GM23338 (cell line): ENCODE results near the gene TIPIN. TPM values are rescaled to one million over a fixed set of nuclear protein-coding genes. Genes with fewer than 3 reads are reported as not detected.
"Not testable (repeated sequence)": the region's sequence is repeated elsewhere in the genome, so short reads cannot be mapped to it uniquely, and the experiment has no call there.

Experiments used
- ATAC-seq: fragments of 200-7000 bp; cut with Tn5 transposase; 3 replicates; pipeline ENCODE4 v1.9.1; 2020
- DNase-seq: peaks from one replicate; pipeline ENCODE4 v3.0.0-alpha.2; 2015; ENCODE audit warnings: low spot score
- H2AFZ ChIP-seq: fragments of 200-600 bp; sonication (generic); 2 replicates; pipeline ENCODE4 v1.8.0; 2016; ENCODE audit warnings: antibody characterized with exemption, mild to moderate bottlenecking, moderate library complexity
- H3F3A ChIP-seq: fragments of 200-600 bp; sonication (generic); replicated peaks from 2 replicates; pipeline ENCODE4 v1.8.0; 2017; ENCODE audit warnings: antibody characterized with exemption, mixed run types, low read depth
- H3K27ac ChIP-seq: fragments of 200-600 bp; sonication (generic); 2 replicates; pipeline ENCODE4 v1.6.1; 2016; ENCODE audit warnings: low read depth
- H3K27me3 ChIP-seq: fragments of 200-600 bp; sonication (generic); 2 replicates; pipeline ENCODE4 v1.8.0; 2016; ENCODE audit warnings: mild to moderate bottlenecking, mixed run types, moderate library complexity; ENCODE audit not compliant: insufficient read depth
- H3K36me3 ChIP-seq: fragments of 200-600 bp; sonication (generic); 2 replicates; pipeline ENCODE4 v1.8.0; 2016; ENCODE audit warnings: mild to moderate bottlenecking; ENCODE audit not compliant: insufficient read depth
- H3K4me1 ChIP-seq: fragments of 200-600 bp; sonication (generic); 2 replicates; pipeline ENCODE4 v1.8.0; 2016; ENCODE audit warnings: mild to moderate bottlenecking, moderate library complexity; ENCODE audit not compliant: insufficient read depth
- H3K4me2 ChIP-seq: fragments of 200-600 bp; sonication (generic); 2 replicates; pipeline ENCODE4 v1.7.1; 2017; ENCODE audit warnings: mixed run types
- H3K4me3 ChIP-seq: fragments of 200-600 bp; sonication (generic); 2 replicates; pipeline ENCODE4 v1.6.1; 2016; ENCODE audit warnings: mixed run types
- H3K79me2 ChIP-seq: fragments of 200-600 bp; sonication (generic); replicated peaks from 2 replicates; pipeline ENCODE4 v1.8.0; 2017; ENCODE audit warnings: mild to moderate bottlenecking; ENCODE audit not compliant: insufficient read depth
- H3K9me2 ChIP-seq: fragments of 200-600 bp; sonication (generic); 2 replicates; pipeline ENCODE4 v1.8.0; 2017; ENCODE audit not compliant: insufficient read depth
- H4K20me1 ChIP-seq: fragments of 200-600 bp; sonication (generic); replicated peaks from 2 replicates; pipeline ENCODE4 v1.8.0; 2017; ENCODE audit warnings: mild to moderate bottlenecking; ENCODE audit not compliant: insufficient read depth
- H3K27ac Mint-ChIP-seq: 2 replicates; pipeline ENCODE4 v1.8.0; 2020; ENCODE audit warnings: inconsistent platforms, mild to moderate bottlenecking, moderate library complexity, mixed read lengths
- H3K27me3 Mint-ChIP-seq: 3 replicates; pipeline ENCODE4 v1.8.0; 2022; ENCODE audit warnings: low read depth, mild to moderate bottlenecking, moderate library complexity, mixed read lengths, inconsistent platforms; ENCODE audit not compliant: insufficient read depth, poor library complexity
- H3K36me3 Mint-ChIP-seq: 3 replicates; pipeline ENCODE4 v1.8.0; 2021; ENCODE audit warnings: low read depth, mild to moderate bottlenecking, inconsistent platforms, moderate library complexity, mixed read lengths
- H3K4me1 Mint-ChIP-seq: 3 replicates; pipeline ENCODE4 v1.8.0; 2020; ENCODE audit warnings: mild to moderate bottlenecking, inconsistent platforms, mixed read lengths
- H3K4me3 Mint-ChIP-seq: 3 replicates; pipeline ENCODE4 v1.8.0; 2021; ENCODE audit warnings: moderate library complexity, mild to moderate bottlenecking, inconsistent platforms, mixed read lengths
- H3K9me3 Mint-ChIP-seq: 3 replicates; pipeline ENCODE4 v1.8.0; 2020; ENCODE audit warnings: moderate library complexity, mild to moderate bottlenecking, inconsistent platforms, mixed read lengths
- CREB1 ChIP-seq: fragments of 250-450 bp; sonication (Bioruptor Pico); IDR thresholded peaks from 2 replicates; pipeline ENCODE4 v1.5.0; 2020; ENCODE audit warnings: low read depth, mild to moderate bottlenecking, moderate library complexity
- EZH2 ChIP-seq: fragments of 200-600 bp; sonication (generic); IDR thresholded peaks from one replicate; pipeline ENCODE4 v1.8.0; 2017; ENCODE audit warnings: antibody characterized with exemption, mild to moderate bottlenecking, low read depth; ENCODE audit not compliant: unreplicated experiment
- EZH2phosphoT487 ChIP-seq: fragments of 200-600 bp; sonication (generic); IDR thresholded peaks from one replicate; pipeline ENCODE4 v1.8.1; 2018; ENCODE audit warnings: antibody characterized with exemption; ENCODE audit not compliant: unreplicated experiment
- JUNB ChIP-seq: IDR thresholded peaks from one replicate; pipeline ENCODE4 v1.6.1; 2016; ENCODE audit warnings: antibody characterized with exemption; ENCODE audit not compliant: unreplicated experiment
- NANOG ChIP-seq: IDR thresholded peaks from 2 replicates; pipeline ENCODE4 v1.6.1; 2016; ENCODE audit warnings: antibody characterized with exemption, borderline replicate concordance
- POLR2AphosphoS5 ChIP-seq: IDR thresholded peaks from 2 replicates; pipeline ENCODE4 v1.6.1; 2016; ENCODE audit warnings: antibody characterized with exemption, low read depth
- STAT1 ChIP-seq: IDR thresholded peaks from one replicate; pipeline ENCODE4 v1.6.1; 2016; ENCODE audit warnings: antibody characterized with exemption; ENCODE audit not compliant: unreplicated experiment
- ZNF114 ChIP-seq: fragments of 250-450 bp; sonication (Bioruptor Pico); IDR thresholded peaks from 2 replicates; pipeline ENCODE4 v1.5.0; 2020; ENCODE audit warnings: mild to moderate bottlenecking, moderate library complexity
- ZNF331 ChIP-seq: fragments of 250-450 bp; sonication (Bioruptor Pico); IDR thresholded peaks from 2 replicates; pipeline ENCODE4 v1.5.0; 2020; ENCODE audit warnings: low read depth, mild to moderate bottlenecking, moderate library complexity
- polyA plus RNA-seq: library from polyadenylated mRNA; unstranded; fragments of >200 nt; fragmentation: Nextera tagmentation; extraction: Ambion mirVana; gene quantifications from 2 replicates; pipeline ENCODE4 v1.2.1, GENCODE V29; 2016
- total RNA-seq: library from RNA; depleted of rRNA; stranded (reverse); fragments of >200 nt; shearing (Covaris generic); gene quantifications from 2 replicates; pipeline ENCODE4 v1.2.3, GENCODE V29; 2014
- TF ChIP-seq, protein P1 (sequence below): IDR thresholded peaks from 2 replicates; pipeline ENCODE4 v1.6.1; 2016; ENCODE audit warnings: antibody characterized with exemption
- TF ChIP-seq, protein P2 (sequence below): IDR thresholded peaks from one replicate; pipeline ENCODE4 v1.6.1; 2018; ENCODE audit warnings: antibody characterized with exemption; ENCODE audit not compliant: unreplicated experiment
- TF ChIP-seq, protein P3 (sequence below), 2 experiments: fragments of 200-600 bp in 1 of 2; sonication (generic) in 1 of 2; conservative IDR thresholded peaks; 2 replicates each; pipeline versions ENCODE4 v1.5.1 to v1.6.1; 2016 to 2017; ENCODE audit warnings: antibody characterized with exemption in 2 of 2, low read depth in 2 of 2, mild to moderate bottlenecking in 2 of 2, moderate library complexity in 1 of 2

Gene TIPIN
- total and polyA plus RNA-seq, 2 experiments from 2014 or later = 25.3 to 39.1 TPM

DNA sequence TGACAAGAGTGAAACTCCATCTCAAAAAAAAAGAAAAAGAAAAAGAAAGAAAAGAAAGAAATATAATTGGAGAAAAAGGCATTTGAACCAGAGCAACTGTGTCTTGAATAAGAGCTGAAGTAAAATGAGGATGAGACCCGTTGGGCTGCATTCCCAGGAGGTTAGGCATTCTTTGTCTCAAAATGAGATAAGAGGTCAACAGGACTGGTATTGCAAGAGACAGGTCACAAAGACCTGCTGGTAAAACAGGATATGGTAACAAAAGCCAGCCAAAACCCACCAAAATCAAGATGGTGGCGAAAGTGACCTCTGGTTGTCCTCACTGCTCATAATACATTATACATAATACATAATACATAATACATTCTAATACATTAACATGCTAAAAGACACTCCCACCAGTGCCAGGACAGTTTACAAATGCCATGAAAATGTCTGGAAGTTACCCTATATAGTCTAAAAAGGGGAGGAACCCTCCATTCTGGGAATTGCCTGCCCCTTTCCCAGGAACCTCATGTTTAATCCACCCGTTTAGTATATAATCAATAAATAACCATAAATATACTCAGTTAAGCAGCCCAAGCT lies 8.6 kb upstream of the TIPIN start (continued):
- TF ChIP-seq, protein P1, sequence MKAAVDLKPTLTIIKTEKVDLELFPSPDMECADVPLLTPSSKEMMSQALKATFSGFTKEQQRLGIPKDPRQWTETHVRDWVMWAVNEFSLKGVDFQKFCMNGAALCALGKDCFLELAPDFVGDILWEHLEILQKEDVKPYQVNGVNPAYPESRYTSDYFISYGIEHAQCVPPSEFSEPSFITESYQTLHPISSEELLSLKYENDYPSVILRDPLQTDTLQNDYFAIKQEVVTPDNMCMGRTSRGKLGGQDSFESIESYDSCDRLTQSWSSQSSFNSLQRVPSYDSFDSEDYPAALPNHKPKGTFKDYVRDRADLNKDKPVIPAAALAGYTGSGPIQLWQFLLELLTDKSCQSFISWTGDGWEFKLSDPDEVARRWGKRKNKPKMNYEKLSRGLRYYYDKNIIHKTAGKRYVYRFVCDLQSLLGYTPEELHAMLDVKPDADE = no peak
- no peak for TF ChIP-seq ZNF331 (CRISPR knock-in tag)
- TF ChIP-seq POLR2AphosphoS5 = no peak
- no peak for TF ChIP-seq STAT1
- no peak for TF ChIP-seq CREB1 (CRISPR knock-in tag)
- TF ChIP-seq JUNB = no peak
- TF ChIP-seq, protein P2, sequence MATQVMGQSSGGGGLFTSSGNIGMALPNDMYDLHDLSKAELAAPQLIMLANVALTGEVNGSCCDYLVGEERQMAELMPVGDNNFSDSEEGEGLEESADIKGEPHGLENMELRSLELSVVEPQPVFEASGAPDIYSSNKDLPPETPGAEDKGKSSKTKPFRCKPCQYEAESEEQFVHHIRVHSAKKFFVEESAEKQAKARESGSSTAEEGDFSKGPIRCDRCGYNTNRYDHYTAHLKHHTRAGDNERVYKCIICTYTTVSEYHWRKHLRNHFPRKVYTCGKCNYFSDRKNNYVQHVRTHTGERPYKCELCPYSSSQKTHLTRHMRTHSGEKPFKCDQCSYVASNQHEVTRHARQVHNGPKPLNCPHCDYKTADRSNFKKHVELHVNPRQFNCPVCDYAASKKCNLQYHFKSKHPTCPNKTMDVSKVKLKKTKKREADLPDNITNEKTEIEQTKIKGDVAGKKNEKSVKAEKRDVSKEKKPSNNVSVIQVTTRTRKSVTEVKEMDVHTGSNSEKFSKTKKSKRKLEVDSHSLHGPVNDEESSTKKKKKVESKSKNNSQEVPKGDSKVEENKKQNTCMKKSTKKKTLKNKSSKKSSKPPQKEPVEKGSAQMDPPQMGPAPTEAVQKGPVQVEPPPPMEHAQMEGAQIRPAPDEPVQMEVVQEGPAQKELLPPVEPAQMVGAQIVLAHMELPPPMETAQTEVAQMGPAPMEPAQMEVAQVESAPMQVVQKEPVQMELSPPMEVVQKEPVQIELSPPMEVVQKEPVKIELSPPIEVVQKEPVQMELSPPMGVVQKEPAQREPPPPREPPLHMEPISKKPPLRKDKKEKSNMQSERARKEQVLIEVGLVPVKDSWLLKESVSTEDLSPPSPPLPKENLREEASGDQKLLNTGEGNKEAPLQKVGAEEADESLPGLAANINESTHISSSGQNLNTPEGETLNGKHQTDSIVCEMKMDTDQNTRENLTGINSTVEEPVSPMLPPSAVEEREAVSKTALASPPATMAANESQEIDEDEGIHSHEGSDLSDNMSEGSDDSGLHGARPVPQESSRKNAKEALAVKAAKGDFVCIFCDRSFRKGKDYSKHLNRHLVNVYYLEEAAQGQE = no peak
- TF ChIP-seq, protein P3, sequence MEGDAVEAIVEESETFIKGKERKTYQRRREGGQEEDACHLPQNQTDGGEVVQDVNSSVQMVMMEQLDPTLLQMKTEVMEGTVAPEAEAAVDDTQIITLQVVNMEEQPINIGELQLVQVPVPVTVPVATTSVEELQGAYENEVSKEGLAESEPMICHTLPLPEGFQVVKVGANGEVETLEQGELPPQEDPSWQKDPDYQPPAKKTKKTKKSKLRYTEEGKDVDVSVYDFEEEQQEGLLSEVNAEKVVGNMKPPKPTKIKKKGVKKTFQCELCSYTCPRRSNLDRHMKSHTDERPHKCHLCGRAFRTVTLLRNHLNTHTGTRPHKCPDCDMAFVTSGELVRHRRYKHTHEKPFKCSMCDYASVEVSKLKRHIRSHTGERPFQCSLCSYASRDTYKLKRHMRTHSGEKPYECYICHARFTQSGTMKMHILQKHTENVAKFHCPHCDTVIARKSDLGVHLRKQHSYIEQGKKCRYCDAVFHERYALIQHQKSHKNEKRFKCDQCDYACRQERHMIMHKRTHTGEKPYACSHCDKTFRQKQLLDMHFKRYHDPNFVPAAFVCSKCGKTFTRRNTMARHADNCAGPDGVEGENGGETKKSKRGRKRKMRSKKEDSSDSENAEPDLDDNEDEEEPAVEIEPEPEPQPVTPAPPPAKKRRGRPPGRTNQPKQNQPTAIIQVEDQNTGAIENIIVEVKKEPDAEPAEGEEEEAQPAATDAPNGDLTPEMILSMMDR (conservative IDR thresholded peaks at IDR 0.05; ENCODE audit: low read depth in 2 of 2) = no peak
- TF ChIP-seq NANOG = no peak
- no peak for TF ChIP-seq ZNF114 (CRISPR knock-in tag)
- no peak for TF ChIP-seq EZH2phosphoT487
- TF ChIP-seq EZH2 = no peak

DNA sequence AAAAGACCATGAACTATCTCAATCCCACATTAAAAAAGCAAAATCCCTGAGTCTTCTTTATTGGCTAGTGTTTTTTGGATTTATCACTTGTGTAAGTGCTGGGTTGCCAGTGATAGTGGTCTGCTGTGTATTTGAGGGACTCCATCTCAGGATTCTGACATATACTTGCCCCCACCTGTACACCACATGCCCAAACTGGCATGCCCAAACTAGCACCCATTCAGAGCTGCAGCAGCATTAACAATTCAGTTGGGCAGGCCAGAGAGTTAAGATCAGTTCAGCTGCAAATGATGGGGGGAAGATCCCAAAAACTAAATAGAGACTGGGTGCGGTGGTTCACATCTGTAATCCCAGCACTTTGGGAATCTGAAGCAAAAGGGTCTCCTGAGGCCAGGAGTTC lies 6.3 kb upstream of the TIPIN start:
- H3K4me2 ChIP-seq = no peak overlapping the region
- Mint-ChIP-seq H3K4me3 (no peak overlapping the region), H3K9me3 (no peaks in the 10 kb centered on the region), H3K27me3 (peaks cover 3% of the 10 kb centered on the region), H3K27ac (no peak overlapping the region), H3K4me1 (no peaks in the 10 kb centered on the region), H3K36me3 (no peaks in the 10 kb centered on the region)
- no peaks in the 10 kb centered on the region for H3K79me2 ChIP-seq
- H4K20me1 ChIP-seq = no peaks in the 10 kb centered on the region
- TF ChIP-seq NANOG = no peak
- H3K36me3 ChIP-seq = no peaks in the 10 kb centered on the region
- H3K4me1 ChIP-seq = no peaks in the 10 kb centered on the region
- H3K27me3 ChIP-seq = no peaks in the 10 kb centered on the region
- H3K4me3 ChIP-seq = no peak overlapping the region
- no peak overlapping the region for H3K27ac ChIP-seq
- peaks cover under 1% of the 10 kb centered on the region for H3F3A ChIP-seq
- DNase-seq (no peak), ATAC-seq (no peak)
- no peaks in the 10 kb centered on the region for H3K9me2 ChIP-seq
- H2AFZ ChIP-seq = no peak overlapping the region

DNA sequence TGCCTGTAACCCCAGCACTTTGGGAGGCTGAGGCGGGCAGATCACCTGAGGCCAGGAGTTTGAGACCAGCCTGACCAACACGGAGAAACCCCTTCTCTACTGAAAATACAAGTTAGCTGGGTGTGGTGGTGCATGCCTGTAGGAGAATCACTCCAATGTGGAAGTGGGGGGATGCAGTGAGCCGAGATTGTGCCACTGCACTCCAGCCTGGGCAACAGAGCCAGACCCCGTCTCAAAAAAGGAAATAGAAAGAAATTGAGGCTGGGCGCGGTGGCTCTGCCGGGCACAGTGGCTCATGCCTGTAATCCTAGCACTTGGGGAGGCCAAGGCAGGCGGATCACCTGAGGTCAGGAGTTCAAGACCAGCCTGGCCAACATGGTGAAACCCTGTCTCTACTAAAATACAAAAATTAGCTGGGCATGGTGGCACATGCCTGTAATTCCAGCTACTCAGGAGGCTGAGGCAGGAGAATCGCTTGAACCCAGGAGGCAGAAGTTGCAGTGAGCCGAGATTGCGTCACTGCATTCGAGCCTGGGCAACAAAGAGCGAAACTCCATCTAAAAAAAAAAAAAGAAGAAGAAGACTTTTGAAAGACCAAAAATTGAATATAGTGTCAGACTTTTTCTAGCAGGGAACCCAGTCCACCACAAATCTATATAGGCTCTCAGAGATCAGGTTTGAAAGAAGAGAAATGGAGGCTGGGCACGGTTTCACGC lies 5.4 kb upstream of the TIPIN start:
- H3K27me3 ChIP-seq, ATAC-seq, H3F3A ChIP-seq, H3K27ac ChIP-seq, H3K36me3 Mint-ChIP-seq, H3K4me3 Mint-ChIP-seq, H3K4me2 ChIP-seq, H3K27ac Mint-ChIP-seq, H3K9me3 Mint-ChIP-seq, H2AFZ ChIP-seq, H3K4me1 Mint-ChIP-seq, H3K4me3 ChIP-seq, H3K79me2 ChIP-seq, H4K20me1 ChIP-seq, H3K36me3 ChIP-seq, H3K4me1 ChIP-seq, H3K27me3 Mint-ChIP-seq, H3K9me2 ChIP-seq, DNase-seq: not testable (repeated sequence)
